T47D (cell line): ENCODE measurements around the gene TRPV4.
A peak's percentile ranks its signal among the peaks of the same experiment; 100 is the strongest.

Experiments
- DNase-seq, 2 experiments: peaks; one replicate each; pipeline versions ENCODE4 v3.0.0 to v3.0.0-alpha.2; 2011 to 2012; ENCODE audit warnings: low read depth in 1 of 2, low spot score in 1 of 2
- JUND ChIP-seq: IDR thresholded peaks from 2 replicates; pipeline ENCODE4 v1.6.1; 2012; ENCODE audit warnings: low read depth
- in situ Hi-C: cut with HindIII; loops from 2 replicates; pipeline ENCODE4 v1.10.0; 2016; ENCODE audit warnings: low sequenced_read_pairs, low pct_unique_long_range_greater_than_20kb

The TRPV4 gene

GRCh38 chr12:109789526-109790048 is 43.6 kb downstream of the TRPV4 start:
- in situ Hi-C loops: no loop called here
- TF ChIP-seq JUND: no peak
- DNase-seq: peak in 1 of 2 experiments; percentile 37

DNA sequence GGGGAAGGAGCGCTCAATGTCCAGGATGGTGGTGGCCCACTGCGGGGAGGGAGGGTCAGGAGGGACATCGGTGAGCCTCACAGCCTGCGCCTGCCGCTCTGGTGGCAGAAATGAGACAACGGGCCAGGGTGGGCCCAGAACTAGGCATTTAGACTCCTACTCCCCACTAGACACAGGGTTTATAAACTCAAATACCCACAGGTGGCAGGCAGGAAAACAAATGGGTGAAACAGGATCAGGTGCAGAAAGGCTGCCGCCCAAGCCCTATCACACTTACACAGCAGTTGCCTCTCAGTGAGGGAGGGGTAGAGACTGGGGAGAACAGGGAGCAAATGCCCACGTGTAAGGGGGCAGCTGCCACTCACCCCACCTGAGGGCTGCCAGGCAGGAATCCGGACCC is 46.4 kb downstream of the TRPV4 start:
- TF ChIP-seq JUND: no peak
- no peak for DNase-seq
- in situ Hi-C loops: no loop called here

DNA sequence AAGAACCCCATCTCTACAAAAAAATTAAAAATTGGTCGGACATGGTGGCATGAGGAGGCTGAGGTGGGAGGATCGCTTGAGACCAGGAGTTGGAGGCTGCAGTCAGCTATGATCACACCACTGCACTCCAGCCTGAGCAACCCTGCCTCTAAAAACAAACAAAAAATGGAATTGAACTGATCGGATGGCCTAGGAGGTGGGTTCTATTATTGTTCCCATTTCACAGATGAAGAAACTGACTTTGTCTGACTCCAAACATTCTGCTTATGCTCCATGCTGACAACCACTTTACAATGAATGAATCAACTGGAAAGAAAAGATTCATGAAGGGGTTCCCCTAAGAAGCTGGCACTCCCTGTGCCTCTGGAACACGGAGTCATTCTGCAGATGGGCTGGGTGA is 47.3 kb downstream of the TRPV4 start:
- in situ Hi-C loops: no loop called here
- no peak for DNase-seq
- TF ChIP-seq JUND: no peak

DNA sequence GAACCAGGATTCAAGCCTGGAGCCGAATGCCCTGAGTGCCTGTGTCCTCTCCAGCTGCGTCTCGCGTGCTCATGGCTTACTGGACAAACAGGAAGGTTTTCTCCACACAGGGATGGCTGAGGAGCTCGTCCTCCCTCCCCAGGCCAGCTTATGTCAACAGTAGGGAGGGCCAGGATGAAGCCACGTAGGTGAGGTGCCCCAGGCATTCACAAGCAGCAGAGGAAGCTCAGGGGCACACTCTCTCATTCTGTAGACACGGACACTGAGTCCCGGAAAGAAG is 49.3 kb downstream of the TRPV4 start:
- in situ Hi-C loops: no loop called here
- no peak for TF ChIP-seq JUND
- DNase-seq: peak; percentile 77 to 93

DNA sequence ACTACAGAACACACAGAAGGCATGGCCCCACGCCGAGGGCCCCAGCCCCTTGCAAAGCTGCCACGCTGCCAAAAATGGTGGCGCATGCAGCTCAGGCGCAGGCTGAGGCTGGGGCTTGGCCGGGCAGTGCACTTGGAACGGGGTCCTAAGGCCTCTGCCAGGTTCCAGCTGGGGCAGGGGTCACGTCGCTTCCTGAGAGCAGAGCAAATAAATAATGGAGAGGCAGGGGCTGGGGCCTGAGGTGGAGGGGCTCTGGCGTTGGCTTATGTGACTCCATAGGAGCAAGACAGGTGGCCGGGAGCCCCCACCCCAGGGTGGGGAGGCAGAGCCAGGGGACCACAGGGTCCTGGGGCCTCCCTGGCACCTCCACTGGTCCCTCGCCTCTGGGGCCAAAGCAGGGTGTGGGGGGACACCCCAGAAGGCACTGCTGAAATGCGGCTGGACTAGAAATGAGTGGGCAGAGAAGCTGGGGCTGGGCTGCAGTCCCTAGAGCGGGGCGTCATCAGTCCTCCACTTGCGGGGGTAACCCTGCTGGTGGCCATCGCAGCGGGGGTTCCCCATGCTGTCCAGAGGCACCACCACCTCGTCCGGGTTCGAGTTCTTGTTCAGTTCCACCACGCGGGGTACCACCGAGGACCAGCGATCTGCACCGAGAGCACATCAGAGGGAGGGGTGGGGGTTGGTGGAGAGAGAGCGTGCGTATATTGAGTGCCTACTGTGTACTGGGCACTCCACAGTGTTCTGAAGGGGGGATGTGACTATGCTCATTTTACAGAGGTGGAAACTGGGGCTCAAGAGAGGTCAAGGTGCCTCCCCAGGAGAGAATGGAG is 49.8 kb downstream of the TRPV4 start:
- TF ChIP-seq JUND: no peak
- in situ Hi-C loops: no loop called here
- DNase-seq: no peak

DNA sequence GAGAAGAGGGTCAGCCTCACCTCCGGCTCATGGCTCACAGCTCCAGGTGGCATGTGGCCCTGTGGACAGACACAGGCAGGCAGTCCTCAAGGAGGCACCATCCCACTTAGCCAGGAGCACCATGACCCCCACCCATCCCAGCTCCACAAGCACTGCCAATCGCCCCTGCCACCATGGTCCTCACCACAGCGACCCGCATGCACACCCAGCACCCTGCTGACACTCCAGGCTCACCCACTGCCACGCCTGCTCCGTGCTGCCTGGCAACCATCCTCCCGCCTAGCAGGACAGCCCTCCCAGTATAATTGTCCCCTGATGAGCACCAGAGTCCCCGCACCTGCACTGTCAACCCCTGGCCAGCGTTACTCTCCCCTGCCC is 50.9 kb downstream of the TRPV4 start:
- in situ Hi-C loops: no loop called here
- no peak for DNase-seq
- TF ChIP-seq JUND: no peak

- TF ChIP-seq JUND: no peak
- no peak for DNase-seq
- in situ Hi-C loops: no loop called here
These were observed 51.4 kb downstream of the TRPV4 start for GRCh38 chr12:109781668-109782325.

DNA sequence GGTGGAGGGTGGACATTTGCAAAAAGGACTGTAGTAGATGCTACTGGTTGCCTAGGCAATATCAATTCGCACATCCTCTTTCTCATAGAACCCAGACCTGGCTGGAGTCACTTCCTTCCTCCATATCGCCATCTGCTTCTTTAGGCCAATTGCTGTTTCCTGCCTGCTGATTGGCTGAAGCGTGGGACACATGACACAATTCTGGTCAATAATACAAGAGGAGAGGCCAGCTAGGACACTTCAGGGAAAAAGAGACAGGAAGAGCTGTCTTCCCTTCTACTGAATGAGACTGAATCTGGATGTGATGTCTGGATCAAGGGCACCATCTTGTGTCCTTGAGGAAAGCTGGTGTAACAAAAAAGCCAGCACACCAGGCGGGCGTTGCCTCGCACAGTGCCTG is 53.8 kb downstream of the TRPV4 start:
- in situ Hi-C loops: no loop called here
- DNase-seq: peak in 1 of 2 experiments; percentile 57
- no peak for TF ChIP-seq JUND

DNA sequence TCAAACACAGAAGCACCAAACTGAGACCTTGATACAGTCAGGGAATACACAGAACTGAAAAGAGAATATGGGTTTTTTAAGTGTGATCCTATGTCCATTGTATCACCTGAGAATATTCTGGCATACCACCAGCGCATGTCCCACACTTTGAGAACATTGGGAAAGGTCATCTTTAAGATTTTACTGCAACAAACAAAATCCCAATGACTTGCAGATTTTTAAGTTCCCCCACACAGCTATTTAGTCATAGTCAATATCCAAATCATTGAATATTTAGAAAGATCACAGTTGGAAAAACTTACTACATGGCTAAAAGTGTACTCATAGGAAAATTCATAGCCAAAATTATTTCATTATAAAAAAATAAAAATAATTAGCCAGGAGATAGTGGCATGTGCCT is 54.5 kb downstream of the TRPV4 start:
- in situ Hi-C loops: no loop called here
- no peak for TF ChIP-seq JUND
- DNase-seq: no peak

- in situ Hi-C loops: no loop called here
- DNase-seq: peak in 1 of 2 experiments; percentile 46
- no peak for TF ChIP-seq JUND
These were observed 55.7 kb downstream of the TRPV4 start for GRCh38 chr12:109777544-109777943.

- no peak for DNase-seq
- TF ChIP-seq JUND: no peak
- in situ Hi-C loops: no loop called here
These were observed 56.6 kb downstream of the TRPV4 start for GRCh38 chr12:109776624-109777023.

DNA sequence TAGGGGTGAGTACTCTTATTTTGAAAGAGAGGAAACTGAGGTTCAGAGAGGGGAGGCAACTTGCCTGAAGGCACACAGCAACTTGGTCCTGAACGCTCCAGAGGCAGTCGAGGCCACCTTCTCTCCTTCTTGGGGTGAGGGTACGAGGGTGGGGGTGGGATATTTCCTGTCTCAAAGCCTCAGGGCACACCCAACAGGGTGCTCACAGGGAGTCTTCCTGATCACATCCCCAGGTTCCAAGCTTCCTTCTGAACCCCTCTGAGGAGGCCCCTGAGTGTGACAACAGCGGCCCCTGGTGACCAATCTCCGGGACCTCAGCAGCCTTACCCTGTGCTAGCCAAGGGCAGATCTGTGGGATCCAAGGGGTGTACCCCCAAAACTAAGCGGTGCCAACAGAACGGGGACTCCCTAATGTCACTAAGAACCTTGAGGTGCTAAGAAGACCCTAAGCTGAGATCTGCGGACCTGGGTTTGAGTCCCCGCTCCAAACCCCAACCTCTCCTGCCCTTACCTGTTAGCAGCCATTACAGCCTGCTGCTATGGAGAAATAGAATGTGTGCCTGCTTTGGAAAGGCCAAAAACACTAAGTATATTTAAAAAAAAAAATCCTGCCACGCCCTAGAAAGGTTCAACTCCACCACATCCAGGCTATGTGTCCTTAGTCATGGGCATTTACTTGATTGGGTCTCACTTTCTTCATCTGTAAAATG is 57.9 kb downstream of the TRPV4 start:
- in situ Hi-C loops: no loop called here
- TF ChIP-seq JUND: no peak
- peak; percentile 81 to 87 for DNase-seq
